ENCODE measurements around the gene BLOC1S4.

DNA sequence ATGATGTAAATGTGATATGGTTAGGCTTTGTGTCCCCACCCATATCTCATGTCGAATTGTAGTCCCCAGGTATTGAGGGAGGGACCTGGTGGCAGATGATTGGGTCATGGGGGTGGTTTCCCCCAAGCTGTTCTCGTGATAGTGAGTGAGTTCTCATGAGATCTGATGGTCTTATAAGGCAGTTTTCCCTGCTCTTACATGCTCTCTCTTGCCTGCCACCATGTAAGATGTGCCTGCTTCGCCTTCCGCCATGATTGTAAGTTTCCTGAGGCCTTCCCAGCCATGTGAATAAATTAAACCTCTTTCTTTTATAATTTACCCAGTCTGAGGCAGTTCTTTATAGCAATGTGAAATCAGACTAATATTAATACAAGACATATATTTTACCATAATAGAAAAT lies 23.9 kb downstream of the BLOC1S4 start:
- TF ChIP-seq, protein P1, sequence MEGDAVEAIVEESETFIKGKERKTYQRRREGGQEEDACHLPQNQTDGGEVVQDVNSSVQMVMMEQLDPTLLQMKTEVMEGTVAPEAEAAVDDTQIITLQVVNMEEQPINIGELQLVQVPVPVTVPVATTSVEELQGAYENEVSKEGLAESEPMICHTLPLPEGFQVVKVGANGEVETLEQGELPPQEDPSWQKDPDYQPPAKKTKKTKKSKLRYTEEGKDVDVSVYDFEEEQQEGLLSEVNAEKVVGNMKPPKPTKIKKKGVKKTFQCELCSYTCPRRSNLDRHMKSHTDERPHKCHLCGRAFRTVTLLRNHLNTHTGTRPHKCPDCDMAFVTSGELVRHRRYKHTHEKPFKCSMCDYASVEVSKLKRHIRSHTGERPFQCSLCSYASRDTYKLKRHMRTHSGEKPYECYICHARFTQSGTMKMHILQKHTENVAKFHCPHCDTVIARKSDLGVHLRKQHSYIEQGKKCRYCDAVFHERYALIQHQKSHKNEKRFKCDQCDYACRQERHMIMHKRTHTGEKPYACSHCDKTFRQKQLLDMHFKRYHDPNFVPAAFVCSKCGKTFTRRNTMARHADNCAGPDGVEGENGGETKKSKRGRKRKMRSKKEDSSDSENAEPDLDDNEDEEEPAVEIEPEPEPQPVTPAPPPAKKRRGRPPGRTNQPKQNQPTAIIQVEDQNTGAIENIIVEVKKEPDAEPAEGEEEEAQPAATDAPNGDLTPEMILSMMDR (IDR thresholded peaks at IDR 0.05) = no peak
- TF ChIP-seq POLR2A (IDR thresholded peaks at IDR 0.05) (no peak), POLR2AphosphoS5 (IDR thresholded peaks at IDR 0.05) (no peak)
